Measurements from ENCODE around the gene GPX4. TPM values are rescaled to one million over a fixed set of nuclear protein-coding genes. Genes with fewer than 3 reads are reported as not detected.

The GPX4 gene, protein sequence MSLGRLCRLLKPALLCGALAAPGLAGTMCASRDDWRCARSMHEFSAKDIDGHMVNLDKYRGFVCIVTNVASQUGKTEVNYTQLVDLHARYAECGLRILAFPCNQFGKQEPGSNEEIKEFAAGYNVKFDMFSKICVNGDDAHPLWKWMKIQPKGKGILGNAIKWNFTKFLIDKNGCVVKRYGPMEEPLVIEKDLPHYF
- 330 and 347 TPM in 2 replicates for total RNA-seq

DNA sequence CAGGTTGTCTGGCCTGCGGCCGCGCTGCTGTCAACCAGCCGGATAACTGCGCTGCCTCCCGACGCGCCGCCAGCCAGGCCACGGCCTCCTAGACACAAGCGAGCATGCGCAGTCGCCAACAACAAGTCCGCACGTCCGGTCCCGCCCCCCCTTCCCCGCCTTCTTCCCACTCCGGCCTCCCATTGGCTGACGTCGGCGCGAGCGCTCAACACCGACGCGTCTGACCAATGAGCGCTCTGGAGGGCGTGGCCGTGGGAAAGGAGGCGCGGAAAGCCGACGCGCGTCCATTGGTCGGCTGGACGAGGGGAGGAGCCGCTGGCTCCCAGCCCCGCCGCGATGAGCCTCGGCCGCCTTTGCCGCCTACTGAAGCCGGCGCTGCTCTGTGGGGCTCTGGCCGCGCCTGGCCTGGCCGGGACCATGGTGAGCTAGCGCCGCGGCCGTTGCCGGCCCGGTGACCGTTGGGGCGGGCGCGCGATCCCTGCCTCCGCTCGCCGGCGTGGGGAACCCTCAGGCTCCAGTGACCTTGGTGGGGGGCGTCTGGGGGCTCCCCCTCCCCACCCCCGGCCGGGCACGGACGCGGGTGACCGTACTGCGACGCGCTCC is at the start of gene GPX4:
Gene GPX4, plus strand, starts transcription at position 287 of the 603 bp plus-strand sequence. Its CDS starts 50 bp downstream, at position 337.

DNA sequence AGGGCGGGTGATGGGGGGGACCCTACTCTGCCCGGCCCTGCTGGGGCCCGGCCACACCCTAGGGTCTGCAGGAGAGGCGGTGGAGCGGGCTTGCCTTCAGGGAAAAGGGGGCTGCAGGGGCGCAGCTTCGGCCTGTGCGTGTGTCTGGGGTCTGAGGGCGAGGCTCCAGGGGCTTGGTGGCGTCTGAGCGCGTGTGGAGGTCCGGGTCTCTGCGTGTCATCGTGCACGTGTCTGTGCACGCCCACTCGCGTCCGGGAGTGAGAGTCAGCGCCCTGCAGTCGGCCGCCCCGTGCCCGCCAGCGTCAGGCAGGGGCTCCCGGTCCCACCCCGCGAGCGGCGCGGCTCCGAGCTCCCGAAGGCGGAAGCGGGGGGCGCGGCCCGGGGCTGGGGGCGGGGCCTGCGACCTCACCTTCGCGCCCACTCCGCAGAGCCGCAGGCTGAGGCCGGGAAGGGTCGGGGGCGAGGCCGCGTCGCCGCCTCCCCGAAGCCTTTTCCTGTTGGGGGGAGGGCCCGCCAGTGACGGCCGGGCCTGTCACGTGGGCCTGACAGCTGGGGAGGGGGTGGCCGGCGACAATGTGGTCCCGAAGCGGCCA is 37.0 kb upstream of the GPX4 start, which contains the start of gene ARHGAP45:
Gene ARHGAP45, plus strand, starts transcription at position 420 of the 593 bp plus-strand sequence. CDS start 239 bp downstream, outside the sequence.

DNA sequence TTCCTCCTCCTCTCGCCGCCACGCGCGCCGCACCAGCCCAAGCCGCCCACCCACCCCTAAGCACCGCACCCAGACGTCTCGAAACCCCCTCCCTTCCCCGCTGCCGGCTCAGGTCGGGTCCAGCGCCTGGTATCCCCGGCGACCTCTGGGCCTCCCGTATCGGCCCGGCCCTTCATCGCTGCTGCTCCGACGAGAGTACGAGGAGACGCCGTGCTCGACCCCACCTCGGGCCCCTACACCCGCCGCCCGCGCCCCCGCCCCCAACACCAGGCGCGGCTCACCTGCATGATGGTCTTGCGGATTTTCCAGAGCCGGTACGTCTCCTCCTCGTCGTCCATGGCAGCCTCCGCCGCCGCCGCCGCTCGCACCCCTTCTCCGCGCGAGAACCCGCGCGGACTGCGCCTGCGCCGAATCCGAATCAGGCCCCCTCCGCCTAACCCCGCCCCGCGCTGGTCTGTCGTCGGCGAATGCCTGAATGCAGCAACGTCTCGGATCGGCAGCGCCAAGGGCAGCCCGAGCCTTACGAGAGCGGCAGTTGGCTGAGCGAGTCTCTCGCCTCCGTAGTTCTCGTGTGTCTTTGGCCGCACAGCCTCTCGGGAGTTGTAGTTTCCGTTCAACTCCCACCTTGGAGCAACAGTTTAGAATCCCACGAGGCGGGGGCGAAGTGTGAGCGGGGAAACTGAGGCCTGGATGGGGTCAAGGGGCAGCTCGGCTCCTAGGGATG is 8.7 kb upstream of the GPX4 start, which contains the start of gene POLR2E:
Gene POLR2E, minus strand, starts transcription at position 398 of the 724 bp plus-strand sequence. Its CDS starts 60 bp downstream, at position 338.

Other genes starting within 250 kb of the GPX4 start
- gene CFD, start 244.3 kb upstream of the GPX4 start, total RNA-seq: 3.5 and 6.6 TPM in 2 replicates
- 47.1 and 48.6 TPM in 2 replicates for gene MED16, start 210.8 kb upstream of the GPX4 start, total RNA-seq
- gene RNU6-9, start 210.5 kb upstream of the GPX4 start, total RNA-seq: not detected in 2 replicates
- gene R3HDM4, start 190.8 kb upstream of the GPX4 start, total RNA-seq: 57.1 and 58.6 TPM in 2 replicates
- 0.14 TPM in 1 of 2 replicates, not detected in the other for gene KISS1R, start 186.7 kb upstream of the GPX4 start, total RNA-seq
- 5.3 and 13.5 TPM in 2 replicates for gene ARID3A, start 178.0 kb upstream of the GPX4 start, total RNA-seq
- 70.8 and 71.6 TPM in 2 replicates for gene WDR18, start 119.6 kb upstream of the GPX4 start, total RNA-seq
- 4.4 and 6.3 TPM in 2 replicates for gene GRIN3B, start 103.6 kb upstream of the GPX4 start, total RNA-seq
- 150 and 164 TPM in 2 replicates for gene TMEM259, start 82.9 kb upstream of the GPX4 start, total RNA-seq
- not detected in 2 replicates for gene RNU6-2, start 82.5 kb upstream of the GPX4 start, total RNA-seq
- gene CNN2, start 77.4 kb upstream of the GPX4 start, total RNA-seq: 247 and 249 TPM in 2 replicates
- gene ABCA7, start 63.9 kb upstream of the GPX4 start, total RNA-seq: 14.7 and 21.7 TPM in 2 replicates
- gene ARHGAP45, start 36.8 kb upstream of the GPX4 start, total RNA-seq: 9.0 and 12.5 TPM in 2 replicates
- gene POLR2E, start 8.6 kb upstream of the GPX4 start, total RNA-seq: 241 and 251 TPM in 2 replicates
- 37.3 and 53.2 TPM in 2 replicates for gene SBNO2, start 70.3 kb downstream of the GPX4 start, total RNA-seq
- gene STK11, start 101.8 kb downstream of the GPX4 start, total RNA-seq: 84.3 and 93.8 TPM in 2 replicates
- 6.6 and 8.5 TPM in 2 replicates for gene CBARP, start 134.0 kb downstream of the GPX4 start, total RNA-seq
- 142 and 144 TPM in 2 replicates for gene ATP5F1D, start 137.8 kb downstream of the GPX4 start, total RNA-seq
- gene MIDN, start 144.6 kb downstream of the GPX4 start, total RNA-seq: 32.7 and 52.6 TPM in 2 replicates
- gene CIRBP, start 165.3 kb downstream of the GPX4 start, total RNA-seq: 193 and 255 TPM in 2 replicates
- gene FAM174C, start 171.5 kb downstream of the GPX4 start, total RNA-seq: 81.9 and 109 TPM in 2 replicates
- not detected in 2 replicates for gene EFNA2, start 181.9 kb downstream of the GPX4 start, total RNA-seq